HG03521 (cell line): ENCODE data around the gene EML5.
"Not testable (repeated sequence)": the region's sequence is repeated elsewhere in the genome, so short reads cannot be mapped to it uniquely, and the experiment has no call there.

Experiments
- ATAC-seq: cut with Tn5 transposase; IDR thresholded peaks from one replicate; pipeline ENCODE4 v1.9.1; 2021; ENCODE audit warnings: mild to moderate bottlenecking, moderate library complexity; ENCODE audit not compliant: unreplicated experiment

Gene EML5

DNA sequence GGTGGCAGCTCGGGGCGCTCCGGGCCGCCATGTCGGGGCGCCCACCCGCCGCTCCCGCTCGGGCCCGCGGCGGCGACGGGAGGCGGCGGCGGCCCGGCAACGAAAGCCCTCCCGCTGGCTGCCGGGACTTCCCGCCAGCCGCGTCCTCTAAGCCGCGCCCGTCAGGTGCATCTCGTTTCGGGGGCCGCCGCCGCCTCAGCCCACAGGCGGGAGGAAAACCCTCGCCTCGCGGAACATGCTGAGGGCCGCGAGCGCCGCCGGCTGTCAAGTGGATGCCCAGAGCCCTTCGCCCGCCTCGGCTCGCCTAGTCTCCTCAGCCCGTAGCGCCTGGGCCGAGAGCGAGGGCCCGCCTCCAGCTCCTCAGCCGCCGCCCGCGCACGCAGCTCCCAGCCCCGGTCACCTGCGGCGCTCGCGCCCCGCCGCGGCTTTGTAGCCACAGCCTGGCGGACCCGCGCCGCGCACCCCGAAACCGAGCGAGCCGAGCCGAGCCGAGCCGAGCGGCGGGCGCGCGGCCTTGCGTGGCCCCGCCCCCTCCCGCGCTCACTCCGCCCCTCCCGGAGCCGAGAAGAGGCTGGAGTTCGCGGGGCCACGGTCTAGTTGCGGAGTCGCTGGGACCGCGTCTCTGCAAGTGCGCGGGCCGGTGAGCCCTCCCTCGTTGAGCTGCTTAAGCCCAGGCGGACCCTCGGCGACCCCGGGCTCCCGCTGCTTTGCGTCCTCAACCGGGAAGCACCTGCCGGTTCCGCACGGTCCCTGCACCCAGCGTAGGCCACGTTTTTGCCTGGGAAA lies at the start of gene EML5:
Gene EML5 (minus strand): TSS at position 481 of the 786 bp plus-strand sequence. CDS start 450 bp downstream, at position 31.
- peak; percentile 81 for ATAC-seq

DNA sequence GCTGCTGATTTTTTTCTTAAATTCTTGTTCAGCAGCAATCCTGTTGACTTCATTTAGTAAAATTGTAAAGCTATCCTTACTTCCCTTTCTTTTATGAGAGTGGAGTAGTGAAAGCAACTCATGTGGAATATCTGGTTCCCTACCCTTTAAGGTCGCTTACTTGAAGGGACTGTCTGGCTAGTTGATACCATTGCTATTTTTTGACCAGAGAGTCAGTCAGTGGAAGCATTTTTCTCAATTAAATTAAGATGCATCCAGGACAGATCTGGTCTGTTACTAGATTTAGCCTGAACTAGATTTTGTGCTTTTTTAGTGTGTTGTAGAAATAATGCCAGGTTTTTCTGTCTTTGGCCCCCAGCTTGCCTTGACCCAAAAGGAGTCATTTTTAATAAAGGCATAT lies 49.7 kb upstream of the EML5 start:
- no peak for ATAC-seq

DNA sequence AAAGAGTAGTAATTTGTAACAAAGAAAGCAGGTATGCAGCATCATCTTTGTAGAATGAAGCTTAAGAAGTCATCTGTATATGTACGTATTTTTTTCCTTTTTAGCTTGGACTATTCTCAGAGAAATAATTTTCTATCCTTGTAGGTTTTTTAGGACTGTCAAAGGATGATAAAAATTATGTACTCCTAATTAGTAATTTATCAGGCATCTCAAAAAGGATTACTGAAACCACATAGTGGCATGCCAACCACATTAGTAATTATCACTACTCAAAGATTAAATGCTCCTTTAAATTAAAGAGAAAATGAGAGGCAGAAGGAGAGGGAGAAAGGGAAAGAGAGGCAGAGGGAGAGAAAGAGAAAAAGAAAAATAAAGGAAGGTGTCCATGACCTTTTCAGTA lies 49.0 kb upstream of the EML5 start:
- ATAC-seq = no peak

DNA sequence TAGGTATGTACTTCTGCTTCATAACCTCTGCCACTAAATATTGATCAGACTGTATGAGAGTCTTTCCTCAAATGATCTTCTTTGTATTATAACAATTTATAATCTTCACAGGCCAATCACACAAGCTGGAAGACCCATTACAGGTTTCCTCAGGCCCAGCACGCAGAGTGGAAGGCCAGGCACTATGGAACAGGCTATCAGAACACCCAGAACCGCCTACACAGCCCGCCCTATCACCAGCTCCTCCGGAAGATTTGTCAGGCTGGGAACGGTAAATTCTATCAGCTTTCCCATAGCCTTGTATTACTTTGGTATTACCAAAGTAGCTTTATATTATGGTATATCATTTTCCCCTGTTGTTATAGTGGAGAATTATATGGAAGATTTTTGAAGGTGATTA lies 48.2 kb upstream of the EML5 start:
- no peak for ATAC-seq

DNA sequence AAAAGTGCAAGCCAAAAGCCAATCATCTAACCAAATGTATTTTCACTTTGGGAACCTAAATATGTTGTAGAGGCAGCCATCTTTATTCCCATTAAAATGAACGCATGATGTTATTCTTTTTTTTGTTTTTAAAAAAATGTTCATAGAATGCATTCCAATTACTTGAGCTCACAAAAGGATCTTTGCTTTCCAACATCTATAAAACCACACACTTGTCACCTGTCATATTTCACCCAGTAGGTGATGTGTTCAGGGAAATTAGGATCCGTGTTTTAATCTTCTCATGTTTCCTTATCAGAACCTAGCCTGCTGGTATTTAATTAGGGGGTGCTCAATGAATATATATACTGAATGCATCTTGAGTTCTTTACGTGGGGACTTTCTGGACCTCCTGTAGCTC lies 45.3 kb upstream of the EML5 start:
- ATAC-seq = no peak

DNA sequence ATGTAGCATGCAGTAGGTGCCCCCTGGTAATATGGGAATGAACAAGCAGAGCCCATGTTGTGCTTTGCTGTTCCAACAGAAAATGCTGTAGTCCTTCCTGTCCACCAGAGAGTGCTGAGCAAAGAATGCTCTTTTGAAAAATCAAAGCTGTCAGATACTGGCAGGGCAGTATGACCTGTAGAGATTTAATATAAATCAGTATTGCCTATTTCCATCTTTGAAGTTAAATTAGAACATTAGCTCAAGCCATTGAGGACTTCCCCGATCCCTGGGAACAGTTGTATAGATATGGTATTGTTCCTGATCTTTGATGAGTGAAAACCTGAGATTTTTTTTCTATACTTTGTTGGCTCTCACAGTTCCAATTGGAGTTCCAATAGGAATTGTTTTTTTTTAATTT lies 44.7 kb upstream of the EML5 start:
- no peak for ATAC-seq

DNA sequence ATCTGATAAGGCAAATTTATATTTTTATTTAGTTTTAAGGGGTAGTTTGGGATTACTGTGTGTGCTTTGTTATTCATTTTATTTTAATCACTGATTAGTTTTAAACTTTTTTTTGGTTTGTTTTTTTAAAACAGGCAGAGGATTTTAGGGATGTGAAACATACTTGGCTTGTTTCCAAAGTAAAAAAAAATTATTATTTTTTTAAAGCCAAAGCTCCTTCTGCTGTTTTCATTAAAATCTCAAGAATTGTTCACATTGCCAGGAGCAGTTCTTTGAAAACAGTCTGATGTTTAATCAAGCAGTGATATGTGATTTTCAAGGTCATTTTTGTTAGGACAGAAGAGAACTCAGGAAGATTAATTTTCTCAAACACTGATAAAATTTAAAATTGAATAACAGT lies 42.9 kb upstream of the EML5 start:
- ATAC-seq = no peak

DNA sequence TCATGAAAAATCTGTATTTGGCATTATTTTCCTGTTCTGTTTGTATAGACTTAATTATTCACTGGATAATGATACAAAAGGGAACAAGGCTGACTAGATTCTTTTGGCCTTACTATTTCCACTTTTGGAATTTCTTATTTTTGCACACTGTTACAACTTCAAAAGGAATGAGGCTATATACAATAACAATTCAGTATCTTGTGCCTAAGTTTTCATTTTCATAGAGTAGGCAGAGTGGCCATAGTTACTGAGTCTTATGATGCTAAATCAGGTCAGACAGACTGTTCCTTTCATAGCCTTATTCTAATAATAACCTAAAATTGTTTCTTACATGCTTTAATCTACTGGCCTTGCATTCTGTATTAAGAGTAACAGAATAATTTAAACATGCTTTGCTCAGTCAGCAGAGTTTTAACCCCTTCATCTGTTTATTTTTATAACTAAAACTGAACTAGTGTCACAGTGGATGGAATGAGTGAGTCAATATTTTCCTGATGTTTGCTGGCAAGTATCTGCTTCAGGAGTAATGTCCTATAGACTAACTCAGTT lies 42.2 kb upstream of the EML5 start:
- no peak for ATAC-seq

DNA sequence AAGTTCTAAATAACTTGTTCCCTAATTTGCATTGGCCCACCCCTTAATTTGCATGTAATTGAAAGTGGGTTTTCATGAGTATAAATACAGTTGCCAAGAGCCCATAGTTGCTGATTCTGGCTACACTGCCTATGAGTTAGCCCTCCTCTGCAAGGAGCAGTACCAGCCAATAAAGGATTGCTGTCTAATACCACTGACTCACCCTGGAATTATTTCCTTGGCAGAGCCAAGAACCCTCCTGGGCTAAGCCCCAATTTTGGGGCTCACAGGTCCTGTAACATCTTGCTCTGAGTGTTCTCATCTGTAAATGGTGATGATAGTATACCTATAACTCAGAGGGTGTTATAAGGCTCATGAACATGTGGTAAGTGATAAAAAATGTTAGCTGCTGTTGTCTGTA lies 38.5 kb upstream of the EML5 start:
- no peak for ATAC-seq

DNA sequence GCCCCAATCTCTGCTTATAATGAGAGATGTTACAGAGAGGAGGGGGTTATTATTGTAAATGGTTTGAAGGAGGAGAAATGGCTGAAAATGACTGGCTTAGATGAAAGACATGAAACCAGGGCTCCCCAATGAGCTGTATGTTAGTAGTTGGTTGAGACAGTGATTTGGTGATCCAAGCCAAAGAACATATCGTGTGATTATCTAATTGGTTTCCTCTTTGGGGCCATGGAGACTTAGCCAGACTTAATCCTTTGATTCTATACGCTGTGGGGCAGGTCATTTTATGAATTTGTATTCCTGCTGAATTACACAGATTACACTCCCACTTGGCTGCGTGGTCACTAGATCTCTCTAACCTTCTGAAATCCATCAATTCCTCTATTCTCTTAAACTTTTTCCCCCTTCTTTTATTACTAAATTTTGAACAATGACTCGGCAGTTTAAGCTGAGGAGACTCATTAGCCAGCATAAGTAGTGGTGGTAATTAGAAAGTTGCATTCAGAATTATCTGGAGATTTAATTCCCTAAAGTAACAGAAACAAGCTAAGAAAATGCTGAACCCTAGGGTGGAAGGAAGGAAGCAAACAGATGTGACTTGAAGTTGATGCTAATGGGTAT lies 37.0 kb upstream of the EML5 start:
- no peak for ATAC-seq

DNA sequence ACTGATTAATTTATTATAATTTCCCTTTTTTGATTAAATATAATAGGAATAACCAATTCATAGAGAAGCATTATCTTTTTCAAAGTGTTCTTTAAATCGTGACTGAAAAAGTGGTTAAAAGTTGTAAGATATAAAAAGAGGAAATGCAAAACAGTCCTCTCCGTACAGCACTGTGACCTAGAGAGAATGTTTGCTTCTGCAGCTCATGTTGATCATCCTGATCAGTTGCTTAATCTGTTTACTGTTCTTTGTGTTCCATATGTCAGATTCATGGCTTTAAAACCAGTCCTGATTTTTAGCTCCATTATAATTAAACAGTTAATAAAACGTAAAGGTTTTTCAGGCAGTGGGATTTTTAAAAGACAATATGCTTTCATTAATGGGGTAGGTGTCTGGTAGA lies 36.4 kb upstream of the EML5 start:
- ATAC-seq = no peak

DNA sequence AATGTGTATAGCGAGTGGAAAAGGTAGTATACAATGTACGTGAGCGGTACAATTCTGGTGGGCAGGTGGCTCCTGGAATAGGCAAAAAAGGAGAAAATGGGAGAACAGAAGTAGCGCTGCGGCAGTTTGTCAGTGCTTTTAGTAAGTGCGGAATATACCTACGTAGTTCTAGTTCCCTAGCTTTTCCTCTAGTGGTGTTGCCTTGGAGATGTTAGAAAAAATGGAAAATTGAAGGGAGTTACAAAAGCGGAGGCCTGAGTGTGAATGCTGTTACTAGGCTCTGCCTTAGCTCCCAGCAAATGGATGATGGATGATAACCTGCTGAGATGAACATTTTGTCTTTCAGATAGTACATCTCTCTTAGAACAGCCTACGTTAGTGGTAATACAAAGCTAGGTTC lies 32.8 kb upstream of the EML5 start:
- ATAC-seq = no peak

DNA sequence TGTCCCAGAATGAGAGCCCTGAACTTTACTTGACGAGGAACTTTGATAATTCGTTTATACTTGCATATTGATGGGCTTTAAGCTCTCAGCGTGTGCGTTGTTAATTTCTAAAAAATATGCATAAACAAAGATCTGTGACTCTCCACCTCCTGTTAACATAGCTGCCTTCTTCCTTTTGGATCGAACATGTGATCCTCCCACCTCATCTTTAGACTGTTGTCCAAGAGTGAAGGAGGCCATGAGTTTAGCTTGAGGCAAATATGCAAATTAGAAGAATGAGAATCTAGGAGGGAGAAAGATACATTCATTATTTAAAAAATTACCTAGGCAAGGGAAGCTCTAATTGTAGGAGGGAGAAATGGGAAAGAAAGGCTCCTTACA lies 32.3 kb upstream of the EML5 start:
- no peak for ATAC-seq

DNA sequence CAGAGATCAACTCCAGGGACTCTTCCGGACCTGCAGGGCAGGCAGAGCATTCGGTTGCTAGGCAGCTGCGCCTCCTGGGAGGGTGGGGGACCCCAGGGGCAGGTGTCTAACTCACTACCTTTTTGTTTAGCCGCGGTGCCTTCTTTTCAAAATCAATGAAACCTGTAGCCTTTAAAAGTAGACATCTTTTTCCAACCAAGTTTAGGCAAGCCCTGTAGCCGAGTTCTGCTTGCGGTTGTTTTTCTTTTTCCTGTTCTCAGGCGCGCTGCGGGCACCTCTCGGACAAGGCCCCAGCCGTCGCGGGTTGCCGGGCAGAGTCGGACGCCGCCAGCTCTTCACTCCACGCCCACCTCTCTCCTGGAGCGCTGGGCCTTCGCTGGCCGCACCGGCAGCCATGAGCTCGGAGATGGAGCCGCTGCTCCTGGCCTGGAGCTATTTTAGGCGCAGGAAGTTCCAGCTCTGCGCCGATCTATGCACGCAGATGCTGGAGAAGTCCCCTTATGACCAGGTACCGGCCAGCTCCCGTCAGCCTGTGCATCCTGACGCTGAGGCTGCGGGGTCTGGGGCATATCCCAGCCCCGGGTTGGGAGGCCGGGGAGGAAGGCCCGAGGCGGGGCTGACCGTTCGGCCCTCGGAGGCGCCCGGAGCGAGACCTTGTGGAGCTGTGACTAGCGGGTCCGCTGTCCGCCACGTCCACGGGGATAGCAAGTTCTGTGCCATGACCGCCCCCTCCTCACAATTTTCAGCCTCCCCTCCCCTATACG lies 31.7 kb upstream of the EML5 start, which contains the start of gene TTC8:
Gene TTC8 (plus strand): TSS at position 338 of the 764 bp plus-strand sequence. CDS start 57 bp downstream, at position 395.
- peak; percentile 99 for ATAC-seq

DNA sequence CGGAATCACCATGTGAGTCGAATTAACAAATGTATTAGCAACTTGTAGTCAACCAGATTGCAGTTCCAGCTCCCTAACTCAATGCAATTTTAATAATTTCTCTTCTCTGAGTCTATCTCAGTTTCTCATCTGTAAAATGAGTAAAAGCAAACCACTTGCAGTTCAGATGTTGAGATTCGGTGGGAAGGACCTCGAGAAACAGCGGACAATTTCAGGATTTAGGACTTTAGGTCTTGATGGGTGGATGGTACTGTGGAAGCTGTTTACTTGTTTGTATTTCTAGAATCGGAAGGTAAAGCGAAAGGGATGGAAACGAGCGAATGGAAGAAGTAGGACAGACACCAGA lies 31.2 kb upstream of the EML5 start:
- peak; percentile 3 for ATAC-seq

DNA sequence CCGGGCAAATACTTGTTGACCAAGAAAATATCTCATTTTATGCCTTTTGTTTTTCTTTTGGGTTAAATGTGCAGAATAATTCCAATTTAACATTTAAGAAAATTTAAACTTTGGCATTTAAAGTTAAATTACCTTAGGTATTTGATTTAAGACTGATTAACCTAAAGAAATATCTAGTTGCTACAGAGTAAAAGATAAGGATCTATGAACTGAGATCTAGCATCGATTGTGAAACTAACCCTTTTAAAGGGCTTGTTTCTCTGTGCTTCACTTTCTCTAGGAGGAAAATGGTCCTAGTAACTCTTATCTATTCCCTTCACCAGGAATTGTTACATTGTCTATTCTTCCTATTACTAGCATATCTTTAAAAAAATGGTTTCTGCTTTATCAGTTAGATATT lies 29.1 kb upstream of the EML5 start:
- no peak for ATAC-seq

DNA sequence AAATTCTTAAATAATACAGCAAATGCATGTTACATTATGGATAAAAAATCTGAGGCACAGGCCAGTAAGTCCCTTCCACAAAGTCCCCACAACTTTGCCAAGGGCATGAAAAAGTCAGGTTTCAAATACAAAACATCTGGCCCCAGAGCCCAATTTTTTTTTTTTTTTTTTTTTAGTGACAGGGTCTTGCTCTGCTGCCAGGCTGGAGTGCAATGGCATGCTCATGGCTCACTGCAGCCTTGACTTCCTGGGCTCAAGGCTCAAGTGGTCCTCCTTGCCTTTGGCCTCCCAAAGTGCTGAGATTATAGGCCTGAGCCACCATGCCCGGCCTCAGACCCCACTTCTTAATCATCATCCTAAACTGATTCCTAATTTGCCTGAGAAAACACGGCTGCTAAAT lies 28.6 kb upstream of the EML5 start:
- ATAC-seq = no peak

DNA sequence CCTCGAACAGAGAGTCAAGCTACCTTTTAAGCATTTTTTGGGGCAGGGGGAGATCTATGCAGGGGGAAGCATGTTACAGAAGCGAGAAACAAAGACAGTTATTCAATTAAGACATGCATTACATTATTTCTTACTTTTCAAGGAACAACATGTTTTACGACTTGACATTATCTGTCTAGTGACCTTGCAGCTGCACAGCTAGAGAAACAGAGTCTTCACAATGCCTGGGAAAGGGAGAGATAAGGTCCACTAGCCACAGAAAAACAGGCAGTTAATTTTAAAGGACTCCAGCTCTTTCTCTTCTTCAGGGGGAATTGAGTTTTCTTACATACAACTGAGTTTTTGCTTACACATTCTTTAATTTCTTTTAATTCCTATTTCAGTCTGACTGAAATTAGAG lies 26.9 kb upstream of the EML5 start:
- ATAC-seq = not testable (repeated sequence)

DNA sequence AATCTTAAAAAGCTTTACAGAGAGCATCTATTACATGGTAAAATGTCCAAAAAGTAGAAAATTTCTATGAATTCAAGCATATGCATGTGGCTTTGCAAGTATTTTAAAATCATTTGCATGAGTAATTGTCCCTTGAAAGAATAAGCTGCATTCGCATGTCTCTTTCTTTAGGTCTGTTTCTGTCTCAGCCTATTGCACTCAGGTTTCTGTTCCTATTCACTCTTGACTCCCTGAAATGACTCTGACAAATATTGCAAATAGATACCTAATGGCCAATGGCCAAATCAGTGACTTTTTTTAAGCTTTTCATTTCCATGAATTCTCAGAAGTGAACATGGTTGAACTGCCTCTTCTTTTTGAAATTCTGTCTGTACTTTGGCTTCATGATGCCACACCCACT lies 25.3 kb upstream of the EML5 start:
- ATAC-seq = no peak

DNA sequence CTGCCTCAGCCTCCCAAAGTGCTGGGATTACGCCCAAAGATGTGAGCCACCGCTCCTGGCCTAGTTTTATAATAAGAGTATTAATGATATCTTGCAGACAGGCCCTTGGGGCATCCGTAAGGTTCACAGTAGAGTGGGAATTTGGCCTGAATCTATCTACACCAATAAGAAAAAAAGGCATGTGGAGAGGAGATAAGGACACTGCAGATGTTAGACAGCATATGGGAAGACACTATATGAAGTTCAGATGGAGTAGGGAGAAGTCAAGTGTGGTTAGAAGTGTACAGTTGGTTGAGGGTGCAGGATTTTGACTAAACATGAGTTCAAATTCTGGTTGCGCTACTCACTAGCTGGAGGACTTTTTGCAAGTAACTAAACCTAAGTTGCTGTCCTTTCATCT lies 23.2 kb upstream of the EML5 start:
- ATAC-seq = no peak

DNA sequence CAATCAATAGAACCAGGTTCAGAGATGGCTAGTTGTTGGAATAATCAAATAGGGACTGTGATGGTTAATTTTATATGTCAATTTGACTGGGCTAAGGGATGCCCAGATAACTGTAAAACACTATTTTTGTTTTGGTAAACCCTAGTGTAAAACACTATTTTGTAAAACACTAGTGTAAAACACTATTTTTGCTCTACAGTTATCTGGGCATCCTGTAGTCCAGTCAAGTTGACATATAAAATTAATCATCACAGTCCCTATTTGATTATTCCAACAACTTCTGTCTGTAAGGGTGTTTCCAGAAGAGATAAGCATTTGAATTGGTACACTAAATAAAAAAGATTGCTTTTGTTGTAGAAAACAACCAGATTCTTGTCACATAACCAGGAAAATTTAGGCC lies 15.6 kb upstream of the EML5 start:
- no peak for ATAC-seq

DNA sequence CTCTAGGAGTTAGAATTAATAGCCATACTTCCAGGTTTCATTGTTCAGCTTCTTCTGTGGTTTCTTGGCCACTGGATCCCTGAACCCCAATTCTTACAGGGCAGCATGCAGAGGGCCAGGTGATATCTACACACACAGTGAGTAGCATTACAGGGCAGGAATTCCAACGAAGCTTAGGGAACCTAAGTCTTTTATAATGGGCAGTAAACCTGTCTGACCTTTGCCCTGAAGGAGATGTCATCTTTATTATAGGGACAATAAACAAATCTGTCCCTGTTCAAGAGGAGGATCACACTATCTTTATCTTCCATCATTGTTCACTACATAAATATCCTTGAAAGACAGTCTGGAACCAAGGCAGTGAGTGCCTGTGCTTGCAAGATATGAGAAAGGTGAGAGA lies 11.7 kb upstream of the EML5 start:
- no peak for ATAC-seq
